CD4-positive, alpha-beta T cell treated with Interferon alpha-2 for 1 hour (primary cell): ENCODE measurements around the gene PCNX1.
"Not testable (repeated sequence)": the region's sequence is repeated elsewhere in the genome, so short reads cannot be mapped to it uniquely, and the experiment has no call there.

Experiments used
- DNase-seq, 2 donors: peaks; one replicate each; pipeline ENCODE4 v3.0.0-alpha.2; 2020 to 2022

The PCNX1 gene

GRCh38 chr14:70917633-70918032 lies 10.4 kb downstream of the PCNX1 start:
- DNase-seq: no peak

DNA sequence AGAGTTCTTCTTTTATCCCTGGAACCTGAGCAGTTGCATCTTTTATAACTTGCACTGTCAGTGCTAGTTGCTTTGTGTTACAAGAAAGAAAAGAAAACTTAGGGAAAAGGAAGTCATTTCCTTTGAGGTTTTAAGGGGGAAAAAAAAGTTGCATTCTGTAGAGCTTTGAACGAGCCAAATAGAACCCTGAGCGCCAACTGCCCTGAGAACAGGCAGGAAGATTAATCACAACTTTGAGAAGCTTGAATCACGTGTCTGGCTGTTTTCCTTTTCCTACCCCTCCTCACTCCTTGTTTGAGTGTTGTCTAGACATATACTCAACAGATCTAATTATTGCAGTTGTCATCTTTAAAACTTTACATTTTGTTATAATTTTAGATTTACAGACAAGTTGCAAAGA lies 12.5 kb downstream of the PCNX1 start:
- DNase-seq: no peak

DNA sequence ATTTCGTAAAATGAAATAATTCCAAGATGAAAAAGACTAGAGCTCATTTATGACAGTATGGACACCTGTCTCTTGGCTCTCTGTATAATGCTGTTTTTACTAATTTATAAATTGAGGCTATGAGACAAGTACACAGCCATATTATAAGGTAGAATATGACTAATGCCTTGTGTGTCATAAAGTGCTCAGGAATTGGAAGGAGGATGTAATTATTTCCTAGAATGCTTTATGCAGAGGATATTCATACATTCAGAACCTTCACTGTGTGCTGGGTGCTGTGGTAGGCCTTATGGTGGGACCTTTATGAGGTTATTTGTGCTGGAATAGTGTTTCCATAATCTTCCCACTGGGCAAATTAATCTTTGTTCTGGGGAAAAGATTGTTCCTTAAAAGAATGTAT lies 13.3 kb downstream of the PCNX1 start:
- no peak for DNase-seq

DNA sequence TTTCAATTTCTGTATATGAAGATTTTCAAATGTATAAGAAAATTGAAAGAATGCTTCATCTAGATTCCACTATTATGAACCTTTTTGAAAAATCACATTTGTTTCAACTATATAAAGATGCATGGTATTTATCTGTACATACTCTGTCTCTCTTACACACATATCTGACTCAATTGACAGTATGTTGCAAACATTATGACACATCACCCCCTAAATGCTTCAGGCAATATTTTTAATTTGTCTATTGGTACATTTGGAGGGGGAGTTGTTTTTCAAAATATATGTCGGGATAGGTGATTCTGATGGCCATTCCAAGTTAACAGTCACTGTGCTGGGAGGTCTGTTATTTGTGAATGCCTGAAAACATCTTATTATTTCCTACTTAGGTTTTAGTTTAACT lies 14.4 kb downstream of the PCNX1 start:
- DNase-seq: no peak

DNA sequence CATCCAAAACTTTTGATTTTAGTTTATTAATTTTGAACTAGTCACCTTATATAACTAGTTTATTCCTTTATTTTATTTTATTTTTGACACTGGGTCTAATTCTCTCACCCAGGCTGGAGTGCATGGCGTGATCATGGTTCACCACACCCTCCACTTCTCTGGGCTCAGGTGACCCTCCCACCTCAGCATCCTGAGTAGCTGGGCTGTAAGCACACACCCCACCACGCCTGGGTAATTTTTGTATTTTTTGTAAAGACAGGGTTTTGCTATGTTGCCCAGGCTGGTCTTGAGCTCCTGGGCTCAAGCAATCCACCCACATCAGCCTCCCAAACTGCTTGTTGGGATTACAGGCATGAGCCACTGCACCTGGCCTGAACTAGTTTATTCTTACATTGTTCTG lies 17.3 kb downstream of the PCNX1 start:
- DNase-seq: no peak

GRCh38 chr14:70926235-70926830 lies 19.1 kb downstream of the PCNX1 start:
- no peak for DNase-seq

DNA sequence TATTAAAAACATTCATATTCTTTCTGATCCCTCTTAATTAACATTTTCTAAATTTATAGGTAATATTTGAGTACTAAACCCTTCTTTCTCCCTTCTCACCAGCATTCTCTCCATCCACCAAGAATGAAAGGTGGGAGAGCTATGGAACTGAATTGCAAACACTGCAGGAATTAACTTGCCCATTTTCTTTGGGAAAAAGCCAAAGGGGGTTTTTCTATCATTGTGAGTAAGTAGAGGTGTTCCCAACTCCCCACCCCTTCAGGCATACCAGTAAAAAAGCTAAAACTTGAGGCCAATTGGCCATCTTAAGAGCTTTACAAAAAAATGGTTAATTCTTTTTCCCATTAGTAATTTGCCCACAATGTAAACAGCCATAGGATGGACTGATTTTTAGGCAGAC lies 23.7 kb downstream of the PCNX1 start:
- no peak for DNase-seq

- DNase-seq: no peak
These were observed 26.8 kb downstream of the PCNX1 start for GRCh38 chr14:70934084-70934483.

DNA sequence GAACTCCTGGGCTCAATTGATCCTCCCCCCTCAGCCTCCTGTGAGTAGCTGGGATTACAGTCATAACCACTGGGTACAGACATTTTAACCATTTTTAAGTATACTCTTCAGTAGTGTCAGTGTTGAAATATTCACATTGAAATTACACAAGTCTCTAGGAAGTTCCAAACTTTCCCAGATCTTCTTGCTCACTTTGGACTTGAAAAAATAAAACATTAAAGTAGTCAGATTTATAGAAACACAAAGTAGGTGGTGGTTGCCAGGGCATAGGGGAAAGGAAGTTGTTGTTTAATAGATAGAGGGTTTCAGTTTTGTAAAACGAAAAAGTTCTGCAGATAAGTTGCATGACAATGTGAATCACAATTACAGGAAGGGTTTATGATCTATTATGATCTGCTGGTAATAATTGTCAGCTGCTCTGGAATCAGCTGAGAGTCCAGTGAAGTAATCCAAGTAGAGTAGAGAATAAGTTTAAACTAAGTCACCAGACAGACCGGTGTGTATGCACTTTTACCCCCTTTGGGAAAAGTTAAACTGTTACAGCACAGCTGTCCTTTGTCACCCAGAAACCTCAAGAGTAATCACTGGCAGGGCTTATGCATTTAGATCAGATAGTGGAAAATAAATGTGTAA lies 27.4 kb downstream of the PCNX1 start:
- peak in 1 of 2 donors; percentile 48 for DNase-seq

DNA sequence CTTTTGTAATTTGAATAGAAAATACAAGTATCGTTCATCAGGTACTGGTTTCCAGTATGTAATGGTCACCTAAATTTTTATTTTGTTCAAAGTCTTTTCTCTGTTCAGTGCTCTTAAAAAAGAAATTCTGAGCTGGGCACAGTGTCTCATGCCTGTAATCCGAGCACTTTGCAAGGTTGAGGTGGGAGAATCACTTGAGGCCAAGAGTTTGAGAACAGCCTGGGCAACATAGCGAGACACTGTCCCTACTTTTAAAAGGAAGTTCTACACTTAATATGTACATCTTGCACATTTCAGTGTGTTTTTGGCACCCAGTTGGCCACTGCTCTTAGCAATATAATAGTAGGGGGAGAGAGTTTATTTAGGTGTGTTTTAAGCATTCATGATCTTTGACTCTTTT lies 27.9 kb downstream of the PCNX1 start:
- DNase-seq: no peak

DNA sequence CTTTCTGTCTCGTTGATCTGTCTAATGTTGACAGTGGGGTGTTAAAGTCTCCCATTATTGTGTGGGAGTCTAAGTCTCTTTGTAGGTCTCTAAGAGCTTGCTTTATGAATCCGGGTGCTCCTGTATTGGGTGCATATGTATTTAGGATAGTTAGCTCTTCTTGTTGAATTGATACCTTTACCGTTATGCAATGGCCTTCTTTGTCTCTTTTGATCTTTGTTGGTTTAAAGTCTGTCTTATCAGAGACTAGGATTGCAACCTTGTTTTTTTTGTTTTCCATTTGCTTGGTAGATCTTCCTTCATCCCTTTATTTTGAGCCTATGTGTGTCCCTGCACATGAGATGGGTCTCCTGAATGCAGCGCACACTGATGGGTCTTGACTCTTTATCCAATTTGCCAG lies 32.4 kb downstream of the PCNX1 start:
- not testable (repeated sequence) for DNase-seq

- peak; percentile 64 to 84 for DNase-seq
These were observed 34.5 kb downstream of the PCNX1 start for GRCh38 chr14:70941637-70942341.

DNA sequence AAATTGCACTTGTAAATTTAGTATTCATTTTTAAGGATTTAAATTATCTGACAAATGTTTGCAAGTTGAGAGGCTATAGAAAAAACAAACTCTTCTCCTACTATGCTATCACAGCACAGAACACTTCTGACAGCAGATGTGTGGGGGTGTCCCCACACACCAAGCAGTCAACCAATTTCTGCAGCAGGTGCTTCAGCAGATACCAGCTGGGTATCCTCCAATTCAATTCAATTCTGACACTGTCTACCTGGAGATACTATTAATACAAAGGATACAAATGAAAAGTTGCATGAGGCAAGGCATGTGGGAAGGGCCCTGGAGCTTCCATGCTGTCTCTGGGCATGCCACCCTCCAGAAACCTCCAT lies 35.1 kb downstream of the PCNX1 start:
- no peak for DNase-seq

- DNase-seq: not testable (repeated sequence)
These were observed 35.5 kb downstream of the PCNX1 start for GRCh38 chr14:70942721-70943120.

GRCh38 chr14:70943838-70944237 lies 36.6 kb downstream of the PCNX1 start:
- DNase-seq: no peak

GRCh38 chr14:70947739-70948138 lies 40.5 kb downstream of the PCNX1 start:
- DNase-seq: no peak

- DNase-seq: no peak
These were observed 45.2 kb downstream of the PCNX1 start for GRCh38 chr14:70952485-70952884.

DNA sequence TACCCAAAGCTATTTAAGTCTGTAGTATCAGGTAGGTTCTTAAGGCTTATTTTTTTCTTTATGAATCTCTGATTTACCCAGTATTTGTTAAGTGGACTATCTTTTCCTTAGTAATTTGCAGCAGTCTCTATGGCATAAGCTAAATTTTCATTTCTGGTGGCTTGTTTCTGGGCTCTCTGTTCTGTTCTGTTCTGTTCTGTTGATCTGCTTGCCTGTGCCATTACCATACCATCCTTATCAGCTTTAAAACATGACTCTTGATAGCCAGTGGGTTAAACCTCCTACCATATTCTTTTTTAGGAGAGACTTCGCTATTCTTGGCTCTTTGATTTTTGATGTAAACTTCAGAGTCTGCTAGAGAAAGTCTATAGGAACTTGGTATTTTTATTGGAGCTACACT lies 46.8 kb downstream of the PCNX1 start:
- no peak for DNase-seq

- peak; percentile 45 to 75 for DNase-seq
These were observed 48.6 kb downstream of the PCNX1 start for GRCh38 chr14:70955543-70956480.

DNA sequence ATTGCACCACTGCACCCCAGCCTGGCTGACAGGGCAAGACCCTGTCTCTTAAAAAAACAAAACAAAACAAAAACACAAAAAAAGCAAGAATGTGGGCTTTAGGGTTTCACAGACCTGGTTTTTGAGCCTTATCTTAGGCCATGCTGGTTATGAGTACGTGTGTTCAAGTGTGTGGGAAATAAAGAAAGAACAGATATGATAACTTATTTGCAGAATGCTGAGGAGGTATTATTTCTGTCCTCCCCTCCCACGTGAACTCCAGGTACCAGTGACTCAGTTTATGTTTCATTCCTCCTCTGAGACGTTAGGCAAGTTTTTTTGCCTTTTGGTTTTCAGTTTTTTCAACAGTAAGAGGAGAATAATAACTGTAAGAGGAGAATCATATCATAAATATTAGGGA lies 49.3 kb downstream of the PCNX1 start:
- DNase-seq: no peak

DNA sequence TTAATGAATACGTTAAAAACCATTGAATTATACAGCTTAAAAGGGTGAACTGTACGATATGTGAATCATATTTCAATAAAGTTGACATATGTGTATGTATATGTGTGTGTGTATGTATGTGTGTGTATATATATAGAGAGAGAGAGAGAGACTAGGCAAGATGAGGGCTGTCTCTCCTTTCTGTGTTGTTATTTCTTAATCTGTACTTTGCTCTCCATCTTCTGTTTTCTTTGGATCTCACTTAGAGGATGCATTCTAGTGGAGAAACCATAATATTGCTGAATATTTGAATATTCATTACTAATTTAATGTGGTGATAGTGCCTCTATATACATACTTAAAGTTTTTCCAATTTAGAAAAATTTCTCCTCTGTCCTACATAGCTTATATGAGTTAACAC lies 50.5 kb downstream of the PCNX1 start:
- no peak for DNase-seq

GRCh38 chr14:70962935-70963334 lies 55.7 kb downstream of the PCNX1 start:
- no peak for DNase-seq

DNA sequence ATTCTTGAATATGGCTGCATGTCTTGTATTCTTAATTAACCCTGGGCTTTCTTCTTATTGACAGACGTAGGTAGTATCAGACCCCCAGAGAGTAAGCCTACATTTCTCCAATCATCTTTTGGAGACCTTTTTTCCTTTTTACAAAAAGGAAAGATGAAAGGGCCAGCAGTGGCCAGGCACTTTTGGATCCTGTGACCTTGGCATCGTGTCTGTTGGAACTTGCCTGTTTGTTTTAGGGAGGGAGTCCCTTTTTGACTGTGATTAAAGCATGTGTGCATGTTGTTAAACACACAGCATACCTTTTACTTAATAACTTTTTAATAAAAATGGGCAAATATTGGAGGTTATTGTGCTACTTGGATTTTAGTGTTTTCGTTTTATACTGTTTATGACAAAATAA lies 57.2 kb downstream of the PCNX1 start:
- no peak for DNase-seq
